ENCODE measurements around the gene SVOPL.

Gene SVOPL

GRCh38 chr7:138563808-138564207, 137.4 kb downstream of the SVOPL start:
- no peak for DNase-seq (ENCODE audit: low read depth)

- no peak for DNase-seq (ENCODE audit: low read depth)
These were observed 141.7 kb downstream of the SVOPL start for GRCh38 chr7:138559448-138559847.

GRCh38 chr7:138556771-138557484, 144.2 kb downstream of the SVOPL start:
- no peak for DNase-seq (ENCODE audit: low read depth)

- no peak for DNase-seq (ENCODE audit: low read depth)
These were observed 145.5 kb downstream of the SVOPL start for GRCh38 chr7:138555684-138556083.

- DNase-seq (ENCODE audit: low read depth), result no peak
These were observed 146.5 kb downstream of the SVOPL start for GRCh38 chr7:138554674-138555073.

GRCh38 chr7:138553805-138554204, 147.4 kb downstream of the SVOPL start:
- DNase-seq (ENCODE audit: low read depth), result no peak

GRCh38 chr7:138551102-138551501, 150.1 kb downstream of the SVOPL start:
- DNase-seq (ENCODE audit: low read depth), result no peak

- DNase-seq (ENCODE audit: low read depth), result no peak
These were observed 150.8 kb downstream of the SVOPL start for GRCh38 chr7:138550337-138550736.

GRCh38 chr7:138549082-138549481, 152.1 kb downstream of the SVOPL start:
- DNase-seq (ENCODE audit: low read depth), result no peak

GRCh38 chr7:138546829-138547228, 154.3 kb downstream of the SVOPL start:
- DNase-seq (ENCODE audit: low read depth), result no peak

- no peak for DNase-seq (ENCODE audit: low read depth)
These were observed 155.0 kb downstream of the SVOPL start for GRCh38 chr7:138546064-138546619.

- no peak for DNase-seq (ENCODE audit: low read depth)
These were observed 156.0 kb downstream of the SVOPL start for GRCh38 chr7:138545123-138545522.
